OCI-LY1 (cell line): Measurements from ENCODE around the gene ARHGDIG.

Experiments
- EZH2 ChIP-seq: fragments of 200-600 bp; sonication (generic), shearing (Covaris generic); IDR thresholded peaks from 2 replicates; pipeline ENCODE4 v1.8.0; 2017; ENCODE audit warnings: borderline replicate concordance, mixed run types, mild to moderate bottlenecking, antibody characterized with exemption, low read length, moderate library complexity, mixed read lengths
- TF ChIP-seq, protein P1 (sequence below): fragments of 200-600 bp; sonication (generic), shearing (Covaris generic); IDR thresholded peaks from 2 replicates; pipeline ENCODE4 v1.5.1; 2017; ENCODE audit warnings: mild to moderate bottlenecking, antibody characterized with exemption, low read length, moderate library complexity, mixed read lengths

DNA sequence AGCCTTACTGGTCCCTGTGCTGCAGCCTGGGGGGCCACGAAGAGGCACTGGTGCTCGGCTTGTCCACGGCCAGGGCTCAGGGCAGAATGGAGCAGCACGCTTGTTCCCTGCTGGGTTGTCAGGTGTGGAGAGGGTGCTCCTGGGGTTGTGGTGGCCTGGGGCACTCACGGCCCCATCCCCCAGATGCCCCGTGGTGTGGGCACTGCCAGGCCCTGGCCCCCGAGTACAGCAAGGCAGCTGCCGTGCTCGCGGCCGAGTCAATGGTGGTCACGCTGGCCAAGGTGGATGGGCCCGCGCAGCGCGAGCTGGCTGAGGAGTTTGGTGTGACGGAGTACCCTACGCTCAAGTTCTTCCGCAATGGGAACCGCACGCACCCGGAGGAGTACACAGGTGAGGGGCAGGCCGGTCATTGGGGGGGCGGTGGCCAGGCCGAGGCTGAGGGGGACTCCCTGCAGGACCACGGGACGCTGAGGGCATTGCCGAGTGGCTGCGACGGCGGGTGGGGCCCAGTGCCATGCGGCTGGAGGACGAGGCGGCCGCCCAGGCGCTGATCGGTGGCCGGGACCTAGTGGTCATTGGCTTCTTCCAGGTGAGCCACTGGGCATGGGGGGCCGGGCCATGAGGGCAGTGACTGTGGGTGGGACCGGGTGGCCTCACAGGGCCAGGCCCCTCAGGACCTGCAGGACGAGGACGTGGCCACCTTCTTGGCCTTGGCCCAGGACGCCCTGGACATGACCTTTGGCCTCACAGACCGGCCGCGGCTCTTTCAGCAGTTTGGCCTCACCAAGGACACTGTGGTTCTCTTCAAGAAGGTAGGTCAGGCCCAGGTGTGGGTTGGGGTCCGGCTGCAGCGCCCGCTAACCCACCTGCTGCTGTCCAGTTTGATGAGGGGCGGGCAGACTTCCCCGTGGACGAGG, 4.1 kb downstream of the ARHGDIG start:
- TF ChIP-seq, protein P1, sequence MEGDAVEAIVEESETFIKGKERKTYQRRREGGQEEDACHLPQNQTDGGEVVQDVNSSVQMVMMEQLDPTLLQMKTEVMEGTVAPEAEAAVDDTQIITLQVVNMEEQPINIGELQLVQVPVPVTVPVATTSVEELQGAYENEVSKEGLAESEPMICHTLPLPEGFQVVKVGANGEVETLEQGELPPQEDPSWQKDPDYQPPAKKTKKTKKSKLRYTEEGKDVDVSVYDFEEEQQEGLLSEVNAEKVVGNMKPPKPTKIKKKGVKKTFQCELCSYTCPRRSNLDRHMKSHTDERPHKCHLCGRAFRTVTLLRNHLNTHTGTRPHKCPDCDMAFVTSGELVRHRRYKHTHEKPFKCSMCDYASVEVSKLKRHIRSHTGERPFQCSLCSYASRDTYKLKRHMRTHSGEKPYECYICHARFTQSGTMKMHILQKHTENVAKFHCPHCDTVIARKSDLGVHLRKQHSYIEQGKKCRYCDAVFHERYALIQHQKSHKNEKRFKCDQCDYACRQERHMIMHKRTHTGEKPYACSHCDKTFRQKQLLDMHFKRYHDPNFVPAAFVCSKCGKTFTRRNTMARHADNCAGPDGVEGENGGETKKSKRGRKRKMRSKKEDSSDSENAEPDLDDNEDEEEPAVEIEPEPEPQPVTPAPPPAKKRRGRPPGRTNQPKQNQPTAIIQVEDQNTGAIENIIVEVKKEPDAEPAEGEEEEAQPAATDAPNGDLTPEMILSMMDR, result no peak
- no peak for TF ChIP-seq EZH2
